SK-N-SH (cell line): ENCODE results near the gene ERC2. TPM values are rescaled to one million over a fixed set of nuclear protein-coding genes. Genes with fewer than 3 reads are reported as not detected.

Source experiments
- CTCF ChIA-PET: fragments of 300-600, 350-600 bp; formaldehyde crosslinking; extraction: SDS; loops from one replicate; lab custom pipeline; 2021; lab: Yijun Ruan, JAX
- POLR2A ChIA-PET: fragments of 350-600 bp; sonication (Branson Sonifier 250); formaldehyde crosslinking; extraction: SDS; loops from one replicate; lab custom pipeline; 2020; ENCODE audit warnings: antibody characterized with exemption, inconsistent platforms; lab: Yijun Ruan, JAX
- DNase-seq: peaks from one replicate; pipeline ENCODE4 v3.0.0; 2012
- H2AFZ ChIP-seq: fragments of 200-600 bp; sonication (generic); 2 replicates; pipeline ENCODE4 v1.8.1; 2016; ENCODE audit warnings: antibody characterized with exemption, mild to moderate bottlenecking, low read depth
- H3F3A ChIP-seq: fragments of 200-600 bp; sonication (generic); replicated peaks from 2 replicates; pipeline ENCODE3; 2016; ENCODE audit warnings: antibody characterized with exemption, mild to moderate bottlenecking; ENCODE audit not compliant: insufficient read depth
- H3K27ac ChIP-seq, 2 experiments: fragments of 200-500 bp in 1 of 2; fragments of 200-600 bp in 1 of 2; sonication (Bioruptor generic) in 1 of 2; sonication (generic), shearing (Covaris generic) in 1 of 2; 2 replicates each; pipeline versions ENCODE4 v1.5.1 to v1.6.1; 2014 to 2016; ENCODE audit warnings: low read depth in 2 of 2, inconsistent platforms in 1 of 2, low read length in 1 of 2, mild to moderate bottlenecking in 1 of 2, mixed read lengths in 1 of 2
- H3K27me3 ChIP-seq: fragments of 200-600 bp; sonication (generic), shearing (Covaris generic); 2 replicates; pipeline ENCODE4 v1.6.1; 2016; ENCODE audit warnings: mixed run types; ENCODE audit not compliant: insufficient read depth
- H3K36me3 ChIP-seq, 2 experiments: fragments of 200-500 bp in 1 of 2; fragments of 200-600 bp in 1 of 2; sonication (Bioruptor generic) in 1 of 2; sonication (generic) in 1 of 2; replicated peaks in 1 of 2; 2 replicates each; pipeline versions ENCODE3 to v1.5.1; 2014 to 2016; ENCODE audit warnings: low read length in 1 of 2, mild to moderate bottlenecking in 1 of 2; ENCODE audit not compliant: insufficient read depth in 2 of 2, control insufficient read depth in 1 of 2
- H3K4me1 ChIP-seq, 2 experiments: fragments of 200-500 bp in 1 of 2; fragments of 200-600 bp in 1 of 2; sonication (Bioruptor generic) in 1 of 2; sonication (generic), shearing (Covaris generic) in 1 of 2; 2 replicates each; pipeline versions ENCODE4 v1.5.1 to v1.6.1; 2014 to 2016; ENCODE audit warnings: low read depth in 1 of 2, low read length in 1 of 2, mixed run types in 1 of 2; ENCODE audit not compliant: insufficient read depth in 2 of 2, control insufficient read depth in 1 of 2
- H3K4me2 ChIP-seq: fragments of 200-600 bp; sonication (generic), shearing (Covaris generic); 2 replicates; pipeline ENCODE4 v1.6.1; 2017; ENCODE audit warnings: mixed run types
- H3K4me3 ChIP-seq, 2 experiments: fragments of 200-500 bp in 1 of 2; fragments of 200-600 bp in 1 of 2; sonication (Bioruptor generic) in 1 of 2; sonication (generic), shearing (Covaris generic) in 1 of 2; 2 replicates each; pipeline versions ENCODE4 v1.5.1 to v1.8.1; 2014 to 2016; ENCODE audit warnings: low read depth in 2 of 2, inconsistent platforms in 1 of 2, low read length in 1 of 2, mild to moderate bottlenecking in 1 of 2, mixed read lengths in 1 of 2, moderate library complexity in 1 of 2
- H3K79me2 ChIP-seq: fragments of 200-600 bp; sonication (generic); 2 replicates; pipeline ENCODE4 v1.8.1; 2017; ENCODE audit warnings: mild to moderate bottlenecking; ENCODE audit not compliant: insufficient read depth
- H3K9ac ChIP-seq: fragments of 200-600 bp; sonication (generic); 2 replicates; pipeline ENCODE4 v1.6.1; 2017; ENCODE audit warnings: mixed run types
- H3K9me2 ChIP-seq: fragments of 200-600 bp; sonication (generic); 2 replicates; pipeline ENCODE4 v1.6.1; 2017; ENCODE audit warnings: mixed run types
- H3K9me3 ChIP-seq: fragments of 200-600 bp; sonication (generic); 2 replicates; pipeline ENCODE4 v1.6.1; 2017; ENCODE audit warnings: mixed run types, mild to moderate bottlenecking, moderate library complexity
- H4K20me1 ChIP-seq: fragments of 200-600 bp; sonication (generic); 2 replicates; pipeline ENCODE4 v1.6.1; 2017; ENCODE audit warnings: mild to moderate bottlenecking, mixed run types; ENCODE audit not compliant: insufficient read depth
- ELF1 ChIP-seq: IDR thresholded peaks from 2 replicates; pipeline ENCODE4 v1.4.0; 2012
- GABPA ChIP-seq: IDR thresholded peaks from 2 replicates; pipeline ENCODE4 v1.4.0; 2012; ENCODE audit warnings: low read depth, mild to moderate bottlenecking
- JUND ChIP-seq: IDR thresholded peaks from 2 replicates; pipeline ENCODE4 v1.4.0; 2012
- MEF2A ChIP-seq: IDR thresholded peaks from 2 replicates; pipeline ENCODE4 v1.4.0; 2012; ENCODE audit warnings: low read depth, borderline replicate concordance
- MXI1 ChIP-seq: IDR thresholded peaks from 2 replicates; pipeline ENCODE4 v1.6.1; 2012; ENCODE audit warnings: mild to moderate bottlenecking, low read depth, low read length, improper control_type of control experiment
- NRF1 ChIP-seq: IDR thresholded peaks from 2 replicates; pipeline ENCODE4 v1.6.1; 2012; ENCODE audit warnings: low read depth, mild to moderate bottlenecking, low read length
- POLR2AphosphoS5 ChIP-seq: IDR thresholded peaks from 2 replicates; pipeline ENCODE4 v1.6.1; 2012; ENCODE audit warnings: low read depth, low read length
- RAD21 ChIP-seq: IDR thresholded peaks from 2 replicates; pipeline ENCODE4 v1.6.1; 2012; ENCODE audit warnings: mild to moderate bottlenecking, low read length
- RCOR1 ChIP-seq: fragments of 150-350 bp; IDR thresholded peaks from 2 replicates; pipeline ENCODE4 v1.6.1; 2017; ENCODE audit warnings: antibody characterized with exemption, low read length
- SMC3 ChIP-seq: IDR thresholded peaks from 2 replicates; pipeline ENCODE4 v1.6.1; 2012; ENCODE audit warnings: low read depth, low read length, improper control_type of control experiment
- TCF12 ChIP-seq: IDR thresholded peaks from 2 replicates; pipeline ENCODE4 v1.4.0; 2012
- TEAD4 ChIP-seq: IDR thresholded peaks from 2 replicates; pipeline ENCODE4 v1.4.0; 2012; ENCODE audit warnings: mild to moderate bottlenecking, borderline replicate concordance; ENCODE audit not compliant: insufficient read depth
- YY1 ChIP-seq: IDR thresholded peaks from 2 replicates; pipeline ENCODE4 v1.4.0; 2012; ENCODE audit warnings: low read depth, mild to moderate bottlenecking
- WGBS: methylation state at CpG from one replicate; pipeline ENCODE4 v1.1.6; 2017; ENCODE audit warnings: low lambda C conversion rate; 5-methylcytosine and 5-hydroxymethylcytosine counted together
- polyA plus RNA-seq, 3 experiments: library from polyadenylated mRNA; depleted of rRNA; stranded (reverse); fragments of >200 nt; gene quantifications; 2 replicates each; pipeline ENCODE4 v1.2.3, GENCODE V29; 2012
- TF ChIP-seq, protein P1 (sequence below): fragments of 200-600 bp; sonication (generic); IDR thresholded peaks from 2 replicates; pipeline ENCODE4 v1.6.1; 2017; ENCODE audit warnings: antibody characterized with exemption, mild to moderate bottlenecking, moderate library complexity
- TF ChIP-seq, protein P2 (sequence below): fragments of 150-350 bp; IDR thresholded peaks from 2 replicates; pipeline ENCODE4 v1.6.1; 2016; ENCODE audit warnings: mild to moderate bottlenecking, low read depth, low read length
- TF ChIP-seq, protein P3 (sequence below): IDR thresholded peaks from 2 replicates; pipeline ENCODE4 v1.4.0; 2012; ENCODE audit warnings: low read depth
- TF ChIP-seq, protein P4 (sequence below): IDR thresholded peaks from 2 replicates; pipeline ENCODE4; 2012

ERC2 gene
- polyA plus RNA-seq, 1 of the 3 experiments (the other 2 are of a cell fraction) = 1.6 TPM

DNA sequence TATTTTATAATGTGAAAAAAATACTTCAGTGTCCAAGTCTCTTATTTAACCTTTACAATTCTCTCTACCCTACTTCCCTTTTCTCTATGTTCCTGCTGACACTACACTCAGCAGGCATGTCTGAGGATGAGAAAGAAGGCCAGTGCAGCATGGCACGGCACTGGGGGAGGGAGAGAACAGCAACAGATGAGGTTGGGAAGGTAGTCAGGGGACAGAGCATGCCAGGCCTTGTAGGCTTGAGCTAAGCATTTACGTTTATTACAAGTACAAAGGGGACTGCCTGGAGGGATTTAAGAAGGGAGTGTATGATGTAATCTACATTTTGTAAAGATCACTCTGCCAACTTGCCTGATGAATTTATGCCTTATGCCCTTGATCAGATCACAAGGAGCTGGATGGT is 863.9 kb downstream of the ERC2 start:
- Histone ChIP-seq H3K4me2 (no peak overlapping the region), H3K79me2 (no peaks in the 10 kb centered on the region), H3K4me3 (no peak overlapping the region), H3K4me1 (no peaks in the 10 kb centered on the region; a peak in 1 of 4 replicates), H3K36me3 (no peaks in the 10 kb centered on the region), H2AFZ (no peak overlapping the region), H3K9me2 (no peaks in the 10 kb centered on the region), H3K9me3 (no peaks in the 10 kb centered on the region), H3F3A (peaks cover 3% of the 10 kb centered on the region), H3K9ac (no peak overlapping the region), H3K27ac (no peak overlapping the region), H3K27me3 (no peaks in the 10 kb centered on the region), H4K20me1 (no peaks in the 10 kb centered on the region)
- no peak for DNase-seq
- no peak for TF ChIP-seq TEAD4
- TF ChIP-seq, protein P1, sequence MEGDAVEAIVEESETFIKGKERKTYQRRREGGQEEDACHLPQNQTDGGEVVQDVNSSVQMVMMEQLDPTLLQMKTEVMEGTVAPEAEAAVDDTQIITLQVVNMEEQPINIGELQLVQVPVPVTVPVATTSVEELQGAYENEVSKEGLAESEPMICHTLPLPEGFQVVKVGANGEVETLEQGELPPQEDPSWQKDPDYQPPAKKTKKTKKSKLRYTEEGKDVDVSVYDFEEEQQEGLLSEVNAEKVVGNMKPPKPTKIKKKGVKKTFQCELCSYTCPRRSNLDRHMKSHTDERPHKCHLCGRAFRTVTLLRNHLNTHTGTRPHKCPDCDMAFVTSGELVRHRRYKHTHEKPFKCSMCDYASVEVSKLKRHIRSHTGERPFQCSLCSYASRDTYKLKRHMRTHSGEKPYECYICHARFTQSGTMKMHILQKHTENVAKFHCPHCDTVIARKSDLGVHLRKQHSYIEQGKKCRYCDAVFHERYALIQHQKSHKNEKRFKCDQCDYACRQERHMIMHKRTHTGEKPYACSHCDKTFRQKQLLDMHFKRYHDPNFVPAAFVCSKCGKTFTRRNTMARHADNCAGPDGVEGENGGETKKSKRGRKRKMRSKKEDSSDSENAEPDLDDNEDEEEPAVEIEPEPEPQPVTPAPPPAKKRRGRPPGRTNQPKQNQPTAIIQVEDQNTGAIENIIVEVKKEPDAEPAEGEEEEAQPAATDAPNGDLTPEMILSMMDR = no peak
- TF ChIP-seq, protein P2, sequence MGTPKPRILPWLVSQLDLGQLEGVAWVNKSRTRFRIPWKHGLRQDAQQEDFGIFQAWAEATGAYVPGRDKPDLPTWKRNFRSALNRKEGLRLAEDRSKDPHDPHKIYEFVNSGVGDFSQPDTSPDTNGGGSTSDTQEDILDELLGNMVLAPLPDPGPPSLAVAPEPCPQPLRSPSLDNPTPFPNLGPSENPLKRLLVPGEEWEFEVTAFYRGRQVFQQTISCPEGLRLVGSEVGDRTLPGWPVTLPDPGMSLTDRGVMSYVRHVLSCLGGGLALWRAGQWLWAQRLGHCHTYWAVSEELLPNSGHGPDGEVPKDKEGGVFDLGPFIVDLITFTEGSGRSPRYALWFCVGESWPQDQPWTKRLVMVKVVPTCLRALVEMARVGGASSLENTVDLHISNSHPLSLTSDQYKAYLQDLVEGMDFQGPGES = no peak
- no peak for TF ChIP-seq NRF1
- no peak for TF ChIP-seq MEF2A
- no peak for TF ChIP-seq ELF1
- no peak for TF ChIP-seq YY1
- TF ChIP-seq POLR2AphosphoS5 = no peak
- TF ChIP-seq, protein P3, sequence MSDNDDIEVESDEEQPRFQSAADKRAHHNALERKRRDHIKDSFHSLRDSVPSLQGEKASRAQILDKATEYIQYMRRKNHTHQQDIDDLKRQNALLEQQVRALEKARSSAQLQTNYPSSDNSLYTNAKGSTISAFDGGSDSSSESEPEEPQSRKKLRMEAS = no peak
- no peak for TF ChIP-seq JUND
- TF ChIP-seq, protein P4, sequence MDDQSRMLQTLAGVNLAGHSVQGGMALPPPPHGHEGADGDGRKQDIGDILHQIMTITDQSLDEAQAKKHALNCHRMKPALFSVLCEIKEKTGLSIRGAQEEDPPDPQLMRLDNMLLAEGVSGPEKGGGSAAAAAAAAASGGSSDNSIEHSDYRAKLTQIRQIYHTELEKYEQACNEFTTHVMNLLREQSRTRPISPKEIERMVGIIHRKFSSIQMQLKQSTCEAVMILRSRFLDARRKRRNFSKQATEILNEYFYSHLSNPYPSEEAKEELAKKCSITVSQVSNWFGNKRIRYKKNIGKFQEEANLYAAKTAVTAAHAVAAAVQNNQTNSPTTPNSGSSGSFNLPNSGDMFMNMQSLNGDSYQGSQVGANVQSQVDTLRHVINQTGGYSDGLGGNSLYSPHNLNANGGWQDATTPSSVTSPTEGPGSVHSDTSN = no peak
- TF ChIP-seq GABPA = no peak
- no peak for TF ChIP-seq TCF12
- TF ChIP-seq RCOR1 = no peak
- TF ChIP-seq MXI1 = no peak
- TF ChIP-seq RAD21 = no peak
- no peak for TF ChIP-seq SMC3
- WGBS = 69% methylated on average over 2 of the region's 2 CpGs
- ChIA-PET POLR2A (no interaction called here), CTCF (no interaction called here)
